ENCODE data around the gene LSR. TPM values are rescaled to one million over a fixed set of nuclear protein-coding genes. Genes with fewer than 3 reads are reported as not detected.

Gene LSR
- total RNA-seq, 1 donor from 2014 or later: 0.99 TPM

DNA sequence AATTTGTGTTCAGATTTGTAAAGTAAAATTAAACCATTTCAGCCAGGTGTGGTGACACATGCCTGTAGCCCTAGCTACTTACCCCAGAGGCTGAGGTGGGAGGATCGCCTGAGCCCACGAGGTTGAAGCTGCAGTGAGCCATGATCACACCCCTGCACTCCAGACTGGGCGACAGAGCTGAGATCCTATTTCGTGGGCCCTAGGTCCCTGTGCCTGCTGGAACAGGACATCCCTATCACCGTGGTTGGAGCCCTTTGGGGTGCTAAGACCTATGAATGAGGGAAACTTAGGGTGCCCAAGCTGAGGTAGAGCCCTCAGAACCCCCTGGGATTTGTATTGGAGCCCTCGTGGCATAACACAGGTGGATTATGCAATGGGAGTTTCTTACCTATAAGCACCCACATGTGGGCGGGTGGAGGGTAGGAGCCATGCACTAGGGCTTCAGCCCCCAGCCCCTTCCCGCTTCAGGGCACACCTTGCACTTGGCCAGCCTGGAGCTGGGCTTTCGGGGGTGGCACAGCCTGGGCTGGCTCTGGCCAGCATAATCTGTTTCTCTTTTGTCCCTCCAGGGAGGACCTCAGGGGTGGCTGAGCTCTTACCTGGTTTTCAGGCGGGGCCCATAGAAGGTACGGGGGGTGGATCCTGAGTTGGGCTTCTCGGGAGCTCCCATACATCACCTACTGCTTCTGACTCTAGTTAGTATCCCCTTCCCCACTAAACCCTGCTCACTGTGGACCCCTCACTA is 12.7 kb downstream of the LSR start:
- no peaks in the 10 kb centered on the region for H3K9me3 Mint-ChIP-seq (ENCODE audit: low read depth)
- no peak overlapping the region for H3K4me3 Mint-ChIP-seq (ENCODE audit: unreplicated experiment)
- TF ChIP-seq CTCF (IDR thresholded peaks at IDR 0.05): no peak
- no peak overlapping the region for H3K27ac Mint-ChIP-seq (ENCODE audit: unreplicated experiment)
- peaks cover 5% of the 10 kb centered on the region for H3K4me1 Mint-ChIP-seq (ENCODE audit: low read depth)
- H3K36me3 Mint-ChIP-seq (ENCODE audit: low read depth): peaks cover 4% of the 10 kb centered on the region
- peak; percentile 38 for DNase-seq (ENCODE audit: low spot score)
- peaks cover under 1% of the 10 kb centered on the region for H3K27me3 Mint-ChIP-seq (ENCODE audit: low read depth)

DNA sequence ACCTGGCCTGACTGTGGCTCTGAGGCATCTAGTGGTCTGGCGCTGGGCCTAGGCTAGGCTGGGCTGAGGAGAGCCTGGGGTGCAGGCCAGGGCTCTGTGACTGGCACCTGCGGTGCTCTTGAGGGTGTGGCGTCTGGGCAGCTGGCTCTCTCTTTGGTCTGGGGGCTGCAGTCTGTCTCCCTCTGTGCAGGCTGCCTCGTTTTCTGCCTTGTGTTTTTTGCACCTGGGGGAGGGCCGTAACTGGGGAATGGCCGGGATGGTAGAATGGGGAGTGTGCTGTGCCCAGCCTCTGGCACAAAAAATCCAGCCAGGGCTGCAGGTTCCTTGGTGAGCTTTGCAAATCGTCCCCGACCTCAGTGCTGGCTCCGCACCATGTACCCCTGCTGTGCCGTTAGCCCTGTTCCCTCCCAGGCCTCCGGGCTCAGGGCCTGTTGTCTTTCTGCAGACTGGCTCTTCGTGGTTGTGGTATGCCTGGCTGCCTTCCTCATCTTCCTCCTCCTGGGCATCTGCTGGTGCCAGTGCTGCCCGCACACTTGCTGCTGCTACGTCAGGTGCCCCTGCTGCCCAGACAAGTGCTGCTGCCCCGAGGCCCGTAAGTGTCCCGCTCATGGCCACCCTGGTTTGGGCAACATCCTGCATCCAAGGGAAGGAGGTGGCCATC is 13.4 kb downstream of the LSR start:
- no peak for TF ChIP-seq CTCF (IDR thresholded peaks at IDR 0.05)
- Mint-ChIP-seq H3K36me3 (ENCODE audit: low read depth) (peaks cover 4% of the 10 kb centered on the region), H3K4me3 (ENCODE audit: unreplicated experiment) (no peak overlapping the region), H3K4me1 (ENCODE audit: low read depth) (peaks cover 5% of the 10 kb centered on the region), H3K27me3 (ENCODE audit: low read depth) (no peaks in the 10 kb centered on the region), H3K9me3 (ENCODE audit: low read depth) (no peaks in the 10 kb centered on the region), H3K27ac (ENCODE audit: unreplicated experiment) (no peak overlapping the region)
- DNase-seq (ENCODE audit: low spot score): peak; percentile 75

DNA sequence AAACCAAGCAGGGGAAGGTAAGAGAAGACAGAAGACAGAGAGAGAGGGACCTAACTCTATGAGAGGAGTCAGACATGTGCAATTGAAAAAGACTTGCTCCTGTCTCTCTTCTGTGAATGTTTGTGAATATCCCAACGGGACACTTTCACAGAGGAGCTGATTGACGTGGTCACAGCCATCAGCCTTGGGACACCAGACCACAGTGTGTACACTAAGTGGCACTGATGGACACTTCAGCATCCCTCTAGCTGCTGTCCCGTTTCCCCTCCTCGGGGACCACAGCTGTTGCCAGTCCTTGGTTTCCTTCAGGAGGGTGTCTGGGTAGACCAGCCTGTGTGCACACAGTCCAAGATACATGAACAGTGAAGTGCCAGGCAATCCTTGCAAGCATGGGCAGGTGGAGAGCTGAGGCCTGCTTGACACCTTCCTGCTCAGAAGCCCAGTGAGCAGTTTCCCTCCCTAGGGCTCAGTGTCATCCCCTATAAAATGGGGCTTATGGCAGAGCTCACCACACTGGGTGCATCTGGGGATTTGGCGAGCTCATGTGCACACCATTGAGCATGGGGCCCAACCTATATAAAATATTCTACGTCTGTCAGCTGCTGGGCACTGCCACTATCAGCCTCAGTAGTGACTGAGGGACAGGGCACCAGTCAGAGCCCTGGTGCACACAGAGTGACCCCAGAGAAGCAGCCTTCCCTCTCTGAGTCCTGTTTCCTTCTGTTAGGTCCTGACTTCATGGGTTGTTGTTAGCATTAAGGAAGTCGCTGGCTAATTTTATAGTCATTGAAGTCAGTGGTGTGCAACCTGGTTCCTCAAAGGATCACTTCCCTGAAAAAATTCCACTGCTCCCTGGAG is 15.7 kb downstream of the LSR start:
- Mint-ChIP-seq H3K36me3 (ENCODE audit: low read depth) (peaks cover 4% of the 10 kb centered on the region), H3K4me1 (ENCODE audit: low read depth) (peaks cover 5% of the 10 kb centered on the region), H3K4me3 (ENCODE audit: unreplicated experiment) (no peak overlapping the region), H3K27ac (ENCODE audit: unreplicated experiment) (no peak overlapping the region), H3K9me3 (ENCODE audit: low read depth) (no peaks in the 10 kb centered on the region), H3K27me3 (ENCODE audit: low read depth) (no peaks in the 10 kb centered on the region)
- DNase-seq (ENCODE audit: low spot score): peak; percentile 59
- TF ChIP-seq CTCF (IDR thresholded peaks at IDR 0.05): no peak

DNA sequence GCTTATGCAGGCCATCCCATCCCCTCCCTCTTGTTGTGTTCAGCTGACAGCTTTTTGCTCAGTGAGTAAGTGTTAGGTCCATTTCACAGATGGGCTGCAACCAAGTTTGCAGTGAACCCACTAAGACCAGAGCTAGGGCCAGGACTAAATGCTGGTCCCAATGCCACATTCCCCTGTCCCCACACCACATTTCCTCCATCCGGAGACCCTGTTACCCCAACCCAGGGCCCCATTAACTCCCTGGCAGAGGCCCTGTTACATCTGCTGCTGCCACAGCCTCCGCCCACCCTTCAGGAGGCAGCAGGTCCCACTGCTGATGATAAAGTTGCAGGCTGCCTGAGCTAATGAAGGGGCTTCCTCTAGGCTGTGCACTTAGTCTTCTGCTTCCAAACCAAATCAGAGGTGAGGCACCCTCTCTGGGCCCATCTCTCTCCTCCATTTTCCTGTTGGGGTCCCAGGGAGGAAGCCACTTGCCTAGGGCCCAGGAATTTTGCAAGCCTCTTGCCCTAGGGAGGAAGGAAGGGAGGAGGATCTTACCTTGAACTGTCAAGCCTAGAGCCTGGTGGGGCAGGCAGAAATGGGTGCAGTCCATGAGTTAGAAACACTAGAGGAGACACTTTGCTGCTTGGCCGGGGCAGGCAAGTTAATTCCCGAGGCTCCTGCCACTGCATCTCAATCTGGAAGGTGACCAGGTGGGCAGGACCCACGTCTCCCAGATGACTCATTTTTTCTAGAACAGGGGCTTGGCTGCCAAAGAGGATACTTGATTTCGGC is 16.5 kb downstream of the LSR start:
- Mint-ChIP-seq H3K4me3 (ENCODE audit: unreplicated experiment) (peak overlapping the region; percentile 96), H3K27me3 (ENCODE audit: low read depth) (no peaks in the 10 kb centered on the region), H3K4me1 (ENCODE audit: low read depth) (peaks cover 8% of the 10 kb centered on the region), H3K27ac (ENCODE audit: unreplicated experiment) (no peak overlapping the region), H3K9me3 (ENCODE audit: low read depth) (no peaks in the 10 kb centered on the region), H3K36me3 (ENCODE audit: low read depth) (peaks cover 4% of the 10 kb centered on the region)
- TF ChIP-seq CTCF (IDR thresholded peaks at IDR 0.05): no peak
- DNase-seq (ENCODE audit: low spot score): peak; percentile 54
